Measurements from ENCODE around the gene KLK10. TPM values are rescaled to one million over a fixed set of nuclear protein-coding genes. Genes with fewer than 3 reads are reported as not detected.
A peak's percentile ranks its signal among the peaks of the same experiment; 100 is the strongest.

The KLK10 gene
- total RNA-seq, 6 donors from 2014 or later: 4.8 to 21.7 (median 18.6) TPM; not detected in 1

GRCh38 chr19:51018745-51019543, 565 bp downstream of the KLK10 start:
- Histone ChIP-seq H3K27me3 (peaks cover 0 to 27% (median 12%) of the 10 kb centered on the region in 4 donors), H3K9me3 (no peaks in the 10 kb centered on the region), H3K36me3 (no peaks in the 10 kb centered on the region), H3K27ac (peak overlapping the region; percentile 37 to 74 (median 53)), H3K4me3 (peak overlapping the region; percentile 13 to 48 (median 34)), H3K4me1 (peaks cover 8 to 39% (median 20%) of the 10 kb centered on the region in 4 donors)
- TF ChIP-seq POLR2AphosphoS5 (IDR thresholded peaks at IDR 0.05) (no peak), POLR2A (IDR thresholded peaks at IDR 0.05) (peak in 1 of 4 donors; percentile 24)
- 1 to 5% methylated on average over 14 to 35 of the region's 68 CpGs for WGBS, 2 donors
- peak; percentile 18 to 66 for ATAC-seq (ENCODE audit: low FRiP score in 2 of 2)
- DNase-seq: peak; percentile 26 to 81

DNA sequence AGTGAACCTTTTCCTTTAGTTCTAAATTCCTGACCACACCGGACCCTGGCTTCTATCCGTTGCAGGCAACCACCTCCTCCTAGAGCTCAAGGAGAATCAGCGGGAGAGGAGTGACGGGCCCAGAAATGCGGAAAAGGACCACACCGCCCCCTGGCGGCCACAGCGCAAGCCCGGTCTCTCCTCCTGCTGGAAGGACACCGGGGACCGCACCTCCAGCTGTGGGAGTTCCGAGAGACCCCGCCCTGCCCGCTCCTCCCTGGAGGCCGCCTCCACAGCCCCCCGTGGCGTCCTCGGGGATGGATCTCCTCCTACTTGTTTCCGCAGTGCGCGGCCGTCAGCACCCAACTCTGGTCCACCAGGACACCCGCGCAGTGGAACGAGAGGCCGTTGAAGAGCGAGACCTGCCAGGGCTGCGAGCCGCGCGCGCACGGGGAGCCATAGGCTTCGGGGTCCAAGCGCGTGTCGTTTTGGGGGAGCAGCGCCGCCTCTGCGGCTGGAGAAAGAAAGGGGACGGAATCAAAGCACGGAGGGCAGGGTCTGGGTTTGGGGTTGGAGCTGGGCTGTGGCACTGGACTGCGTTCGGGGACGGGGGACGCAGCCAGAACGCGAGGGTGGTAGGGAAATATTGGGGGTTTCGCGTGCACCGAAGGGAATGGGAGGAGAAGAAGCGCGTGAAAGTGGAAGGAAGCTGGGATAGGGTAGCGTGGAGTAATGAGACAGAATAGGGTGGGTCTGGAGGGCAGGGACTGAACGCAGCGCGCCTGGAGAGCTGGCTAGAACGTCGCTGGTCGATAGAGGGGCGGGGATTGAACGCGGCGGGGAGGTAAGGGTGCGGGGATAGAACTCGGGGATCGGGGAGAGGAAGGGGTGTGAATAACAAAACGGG, 2.5 kb downstream of the KLK10 start:
- DNase-seq: peak; percentile 26 to 84
- TF ChIP-seq POLR2A (IDR thresholded peaks at IDR 0.05) (no peak), POLR2AphosphoS5 (IDR thresholded peaks at IDR 0.05) (no peak), EP300 (IDR thresholded peaks at IDR 0.05) (no peak)
- TF ChIP-seq, protein P1, sequence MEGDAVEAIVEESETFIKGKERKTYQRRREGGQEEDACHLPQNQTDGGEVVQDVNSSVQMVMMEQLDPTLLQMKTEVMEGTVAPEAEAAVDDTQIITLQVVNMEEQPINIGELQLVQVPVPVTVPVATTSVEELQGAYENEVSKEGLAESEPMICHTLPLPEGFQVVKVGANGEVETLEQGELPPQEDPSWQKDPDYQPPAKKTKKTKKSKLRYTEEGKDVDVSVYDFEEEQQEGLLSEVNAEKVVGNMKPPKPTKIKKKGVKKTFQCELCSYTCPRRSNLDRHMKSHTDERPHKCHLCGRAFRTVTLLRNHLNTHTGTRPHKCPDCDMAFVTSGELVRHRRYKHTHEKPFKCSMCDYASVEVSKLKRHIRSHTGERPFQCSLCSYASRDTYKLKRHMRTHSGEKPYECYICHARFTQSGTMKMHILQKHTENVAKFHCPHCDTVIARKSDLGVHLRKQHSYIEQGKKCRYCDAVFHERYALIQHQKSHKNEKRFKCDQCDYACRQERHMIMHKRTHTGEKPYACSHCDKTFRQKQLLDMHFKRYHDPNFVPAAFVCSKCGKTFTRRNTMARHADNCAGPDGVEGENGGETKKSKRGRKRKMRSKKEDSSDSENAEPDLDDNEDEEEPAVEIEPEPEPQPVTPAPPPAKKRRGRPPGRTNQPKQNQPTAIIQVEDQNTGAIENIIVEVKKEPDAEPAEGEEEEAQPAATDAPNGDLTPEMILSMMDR (IDR thresholded peaks at IDR 0.05): peak; percentile 32 to 81 (median 66)
- Histone ChIP-seq H3K9me3 (no peaks in the 10 kb centered on the region), H3K27me3 (peaks cover 0 to 27% (median 12%) of the 10 kb centered on the region in 4 donors), H3K4me3 (peak overlapping the region in 3 of 4 donors; percentile 15 to 36 (median 32)), H3K27ac (no peak overlapping the region), H3K4me1 (peaks cover 8 to 39% (median 20%) of the 10 kb centered on the region in 4 donors), H3K36me3 (no peaks in the 10 kb centered on the region)
- WGBS, 2 donors: 3% methylated on average over 44 to 64 of the region's 68 CpGs
- ATAC-seq (ENCODE audit: low FRiP score in 2 of 2): peak in 1 of 2 donors; percentile 69

DNA sequence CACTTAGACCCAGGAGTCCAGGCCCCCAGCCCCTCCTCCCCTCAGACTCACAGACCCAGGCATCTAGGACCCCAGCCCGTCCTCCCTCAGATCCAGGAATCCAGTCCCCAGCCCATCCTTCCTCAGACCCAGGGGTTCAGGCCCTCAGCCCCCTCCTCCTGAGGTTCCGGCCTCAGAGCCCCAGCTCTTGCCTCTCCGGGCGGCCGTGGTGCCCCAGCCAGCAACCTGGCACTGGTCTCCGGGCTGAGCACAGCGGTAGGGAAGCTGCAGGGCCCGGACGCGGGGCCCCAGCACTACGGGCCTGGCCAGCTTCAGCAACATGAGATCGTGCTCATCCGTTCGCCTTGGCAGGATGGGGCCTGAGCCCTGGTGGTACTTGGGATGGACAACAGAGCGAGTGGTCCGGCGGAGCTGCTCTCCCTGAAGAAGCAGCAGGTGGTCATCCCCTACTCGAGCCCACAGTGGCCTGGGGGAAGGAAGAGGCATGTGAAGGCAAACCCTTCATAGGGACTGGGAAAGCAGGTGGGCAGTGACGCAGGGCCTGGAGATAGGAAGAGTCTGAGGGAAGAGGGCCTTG, 3.7 kb downstream of the KLK10 start:
- 79 to 84% methylated on average over 8 to 19 of the region's 19 CpGs for WGBS, 2 donors
- Histone ChIP-seq H3K4me3 (no peak overlapping the region), H3K27me3 (peaks cover 0 to 27% (median 12%) of the 10 kb centered on the region in 4 donors), H3K36me3 (no peaks in the 10 kb centered on the region), H3K9me3 (no peaks in the 10 kb centered on the region), H3K4me1 (peaks cover 8 to 38% (median 20%) of the 10 kb centered on the region in 4 donors), H3K27ac (no peak overlapping the region)
- TF ChIP-seq POLR2A (IDR thresholded peaks at IDR 0.05) (no peak), EP300 (IDR thresholded peaks at IDR 0.05) (no peak), POLR2AphosphoS5 (IDR thresholded peaks at IDR 0.05) (no peak)
- TF ChIP-seq, protein P1 (IDR thresholded peaks at IDR 0.05): no peak
- no peak for DNase-seq
- ATAC-seq (ENCODE audit: low FRiP score in 2 of 2): no peak

DNA sequence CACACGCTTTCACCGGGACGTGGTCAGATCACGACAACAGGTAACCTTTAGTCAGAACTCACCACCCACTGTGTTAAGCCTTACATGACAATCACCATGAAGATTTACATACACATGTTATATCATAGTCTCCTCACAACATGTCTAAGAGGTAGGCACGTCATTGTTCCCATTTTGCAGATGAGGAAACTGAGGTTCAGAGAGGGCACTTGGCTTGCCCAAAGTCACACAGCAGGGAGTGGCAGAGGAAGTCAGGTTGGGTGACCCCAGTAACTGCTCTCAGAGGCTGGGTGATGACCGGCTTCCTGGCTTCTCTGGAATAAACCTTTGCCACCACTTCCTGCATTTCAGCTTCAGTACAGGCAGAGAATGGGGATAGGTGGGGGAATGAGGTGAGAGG, 5.3 kb downstream of the KLK10 start:
- Histone ChIP-seq H3K27me3 (peaks cover 0 to 20% (median 8%) of the 10 kb centered on the region in 4 donors), H3K4me1 (peaks cover 8 to 22% (median 14%) of the 10 kb centered on the region in 4 donors)
- no peak for DNase-seq

More for the DNA sequence above, 5.3 kb downstream of the KLK10 start:
- no peak overlapping the region for H3K4me3 ChIP-seq
- no peak for ATAC-seq (ENCODE audit: low FRiP score in 2 of 2)
- TF ChIP-seq, protein P1 (IDR thresholded peaks at IDR 0.05): no peak
- no peak for TF ChIP-seq POLR2AphosphoS5 (IDR thresholded peaks at IDR 0.05)
- TF ChIP-seq EP300 (IDR thresholded peaks at IDR 0.05): no peak
- TF ChIP-seq POLR2A (IDR thresholded peaks at IDR 0.05): no peak
- H3K9me3 ChIP-seq: no peaks in the 10 kb centered on the region
- 78 to 85% methylated on average over 6 of the region's 6 CpGs for WGBS, 2 donors
- H3K36me3 ChIP-seq: no peaks in the 10 kb centered on the region
- H3K27ac ChIP-seq: no peak overlapping the region

Data from upper lobe of left lung (tissue), 6 donors.